Measurements from ENCODE around the gene OTOF. TPM values are rescaled to one million over a fixed set of nuclear protein-coding genes. Genes with fewer than 3 reads are reported as not detected.

The OTOF gene
- total and polyA plus RNA-seq, 2 of the 4 experiments (the other 2 are of a cell fraction) = 0.03 TPM; not detected in 1

DNA sequence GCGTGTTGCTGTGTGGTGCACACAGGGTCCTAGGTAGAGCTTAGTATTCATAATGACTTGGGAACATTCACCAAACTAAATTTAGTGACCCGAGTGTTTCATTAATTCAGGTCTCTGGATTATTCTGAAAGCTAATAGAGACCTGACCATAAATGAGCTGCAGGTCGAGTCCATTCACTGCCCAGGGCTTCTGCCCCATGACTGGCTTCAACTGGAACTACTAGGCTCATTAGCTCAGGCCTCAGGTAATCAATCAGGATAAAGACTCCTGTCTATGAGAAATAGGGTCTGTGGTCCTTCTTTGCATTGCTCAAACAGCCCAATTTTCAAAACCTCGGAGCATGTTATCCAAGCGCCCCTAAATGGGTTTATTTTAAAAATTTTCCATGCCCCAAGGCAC lies 30.0 kb upstream of the OTOF start:
- no peak overlapping the region for H3K4me3 ChIP-seq (ENCODE audit: insufficient read depth, low read depth, low read length)
- H3K9me3 ChIP-seq (ENCODE audit: control insufficient read depth, insufficient read depth, low read length) = peaks cover 2% of the 10 kb centered on the region; the same call in 1 of the 2 replicates
- no peaks in the 10 kb centered on the region for H3K79me1 ChIP-seq (ENCODE audit: low read depth in 1 of 2, low read length in 2 of 2)
- H2BK5ac ChIP-seq (ENCODE audit: low read depth, low read length, poor library complexity, severe bottlenecking) = no peak overlapping the region
- ATAC-seq (ENCODE audit: low read depth) = no peak
- H2AK9ac ChIP-seq (replicated peaks; ENCODE audit: low read depth, low read length, poor library complexity) = no peak overlapping the region
- no peak overlapping the region for H3K56ac ChIP-seq (ENCODE audit: extremely low read depth, insufficient read depth, low read length)
- H3K4me1 ChIP-seq (ENCODE audit: control insufficient read depth, insufficient read depth, low read length) = no peaks in the 10 kb centered on the region
- TF ChIP-seq NFE2L2 (IDR thresholded peaks at IDR 0.05; ENCODE audit: low read depth, low read length) (no peak), RAD21 (IDR thresholded peaks at IDR 0.05; ENCODE audit: low read length) (no peak), MXI1 (IDR thresholded peaks at IDR 0.05; ENCODE audit: borderline replicate concordance, low read depth, low read length) (no peak), MAFK (IDR thresholded peaks at IDR 0.05; ENCODE audit: low read depth, low read length) (no peak)
- TF ChIP-seq, protein P1, sequence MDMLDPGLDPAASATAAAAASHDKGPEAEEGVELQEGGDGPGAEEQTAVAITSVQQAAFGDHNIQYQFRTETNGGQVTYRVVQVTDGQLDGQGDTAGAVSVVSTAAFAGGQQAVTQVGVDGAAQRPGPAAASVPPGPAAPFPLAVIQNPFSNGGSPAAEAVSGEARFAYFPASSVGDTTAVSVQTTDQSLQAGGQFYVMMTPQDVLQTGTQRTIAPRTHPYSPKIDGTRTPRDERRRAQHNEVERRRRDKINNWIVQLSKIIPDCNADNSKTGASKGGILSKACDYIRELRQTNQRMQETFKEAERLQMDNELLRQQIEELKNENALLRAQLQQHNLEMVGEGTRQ (IDR thresholded peaks at IDR 0.05; ENCODE audit: low read depth, low read length) = no peak
- H4K20me1 ChIP-seq (ENCODE audit: insufficient read depth, low read length) = no peaks in the 10 kb centered on the region
- no peak overlapping the region for H3K9ac ChIP-seq (ENCODE audit: low read depth, low read length)
- no peak overlapping the region for H2BK20ac ChIP-seq (ENCODE audit: low read depth, low read length)
- no peaks in the 10 kb centered on the region for H3K36me3 ChIP-seq (ENCODE audit: control insufficient read depth, insufficient read depth, low read length)
- ChIA-PET POLR2A (ENCODE audit: unreplicated experiment) (no interaction called here), CTCF (no interaction called here)
- H3K27me3 ChIP-seq (ENCODE audit: control insufficient read depth, insufficient read depth, low read length) = peaks cover 65% of the 10 kb centered on the region
- no peak for DNase-seq
- dilution Hi-C loops (cut with HindIII; ENCODE audit: low sequenced_read_pairs, unreplicated experiment) (no loop called here), intact Hi-C loops (cut with micrococcal nuclease) (no loop called here), in situ Hi-C loops (cut with MboI; ENCODE audit: low sequenced_read_pairs) (no loop called here)
- no peak overlapping the region for H3K14ac ChIP-seq (replicated peaks; ENCODE audit: low read depth, low read length)
- no peak overlapping the region for H2AFZ ChIP-seq (replicated peaks; ENCODE audit: low read length, poor library complexity)
- H2AK5ac ChIP-seq (ENCODE audit: low read depth, low read length) = no peak overlapping the region
- no peak overlapping the region for H4K8ac ChIP-seq (ENCODE audit: low read depth in 2 of 2, low read length in 2 of 2)
- no peak overlapping the region for H4K5ac ChIP-seq (ENCODE audit: low read depth, low read length)
- no peak overlapping the region for H2BK15ac ChIP-seq (ENCODE audit: low read depth, low read length)
- no peak overlapping the region for H3K4me2 ChIP-seq (ENCODE audit: low read depth, low read length)
- H3K18ac ChIP-seq (ENCODE audit: low read depth, low read length) = no peak overlapping the region
- no CpG with 5 or more reads among the region's 5 CpGs for WGBS, 2 experiments (ENCODE audit: extremely low coverage in 2 of 2, insufficient read length in 1 of 2)
- H4K91ac ChIP-seq (ENCODE audit: insufficient read depth, low read depth, low read length) = no peak overlapping the region
- H3K23ac ChIP-seq (ENCODE audit: low read depth, low read length) = no peak overlapping the region
- no peaks in the 10 kb centered on the region for H3K9me1 ChIP-seq (ENCODE audit: insufficient read depth, low read length)
- no peak overlapping the region for H3K4ac ChIP-seq (ENCODE audit: low read depth, low read length)
- BruUV-seq (replicated peaks) = no TSS peak
- no peak overlapping the region for H2BK120ac ChIP-seq (ENCODE audit: low read depth, low read length)
- H3K27ac ChIP-seq (ENCODE audit: insufficient read depth, low read length) = no peak overlapping the region
